HG02885 (cell line): ENCODE results near the gene ANKRD52.

ENCODE experiments used
- ATAC-seq: cut with Tn5 transposase; IDR thresholded peaks from one replicate; pipeline ENCODE4 v1.9.1; 2021; ENCODE audit warnings: mild to moderate bottlenecking; ENCODE audit not compliant: unreplicated experiment, poor library complexity

The ANKRD52 gene

DNA sequence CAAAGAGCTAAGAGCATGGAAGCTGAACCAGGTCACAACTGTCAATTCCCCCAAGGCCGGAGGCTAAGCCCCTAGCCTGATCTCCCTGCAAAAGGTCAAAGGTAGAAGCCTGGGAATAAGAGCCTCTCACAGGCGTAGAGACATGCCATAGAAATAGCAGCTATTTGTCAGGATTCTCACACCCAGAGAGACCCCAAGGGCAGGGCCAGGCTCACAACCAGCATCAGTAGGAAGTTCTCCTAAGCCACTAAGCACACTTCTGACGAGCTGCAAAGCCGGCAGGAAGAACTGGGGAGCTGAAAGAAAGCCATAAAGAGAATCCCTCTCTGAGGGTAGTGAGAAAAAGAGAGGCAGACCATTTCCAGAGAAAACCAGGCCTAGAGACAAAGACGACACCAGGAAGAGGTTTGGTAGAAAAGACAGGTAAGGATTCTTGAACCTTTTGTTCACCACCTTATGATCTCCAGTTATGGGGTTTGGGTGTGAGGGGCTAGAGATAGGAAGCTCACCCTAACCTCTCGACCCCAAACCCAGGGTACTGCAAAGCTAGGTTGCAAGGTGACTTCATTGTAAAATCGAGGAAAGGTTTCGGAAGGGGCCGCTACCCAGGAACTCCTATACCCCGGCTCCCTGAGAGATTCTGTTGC lies 69.9 kb downstream of the ANKRD52 start:
- ATAC-seq: no peak
